Gastroesophageal sphincter (tissue), 3 donors: Measurements from ENCODE around the gene KCNF1.

Experiments
- CTCF ChIP-seq, 4 experiments: fragments of 200-600 bp in 2 of 4; fragments of 450-650 bp in 2 of 4; sonication (generic) in 1 of 4; IDR thresholded peaks; one replicate each; pipeline ENCODE4 v1.5.1; 2017 to 2019; ENCODE audit warnings: antibody characterized with exemption in 4 of 4, mild to moderate bottlenecking in 2 of 4, moderate library complexity in 2 of 4
- EP300 ChIP-seq: sonication (generic); formaldehyde crosslinking; IDR thresholded peaks from one replicate; pipeline ENCODE4 v1.6.1; 2017; ENCODE audit warnings: antibody characterized with exemption, mild to moderate bottlenecking
- POLR2A ChIP-seq, 2 donors: fragments of 450-650 bp; IDR thresholded peaks; one replicate each; pipeline ENCODE4 v1.6.1; 2017; ENCODE audit warnings: antibody characterized with exemption in 2 of 2, mild to moderate bottlenecking in 2 of 2, moderate library complexity in 1 of 2
- POLR2AphosphoS5 ChIP-seq: sonication (generic); formaldehyde crosslinking; IDR thresholded peaks from one replicate; pipeline ENCODE4 v1.6.1; 2017; ENCODE audit warnings: antibody characterized with exemption

DNA sequence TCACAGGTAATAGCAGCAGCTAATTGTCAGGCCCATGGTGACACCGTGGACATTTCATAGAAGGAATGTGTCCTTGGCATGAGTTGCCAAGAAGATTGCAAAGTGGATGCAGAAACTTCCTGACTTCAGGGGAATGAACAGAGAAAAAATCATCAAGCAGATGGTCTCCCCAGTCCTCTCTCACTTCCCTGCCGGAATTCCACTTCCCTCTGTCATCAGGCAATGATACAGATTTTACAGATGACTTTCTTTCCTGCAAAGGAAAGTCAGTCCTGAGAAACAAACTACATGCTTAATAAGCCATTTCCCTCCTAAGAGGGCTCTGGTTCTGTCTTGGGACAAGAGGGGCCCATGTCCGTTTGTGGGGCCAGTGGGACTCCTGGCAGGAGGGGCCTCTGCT, 45.7 kb downstream of the KCNF1 start:
- TF ChIP-seq POLR2A (IDR thresholded peaks at IDR 0.05) (no peak), CTCF (IDR thresholded peaks at IDR 0.05) (no peak), POLR2AphosphoS5 (no peak), EP300 (no peak)
